ENCODE measurements around the gene DDT.
"Not testable (repeated sequence)": the region's sequence is repeated elsewhere in the genome, so short reads cannot be mapped to it uniquely, and the experiment has no call there.

DDT gene

DNA sequence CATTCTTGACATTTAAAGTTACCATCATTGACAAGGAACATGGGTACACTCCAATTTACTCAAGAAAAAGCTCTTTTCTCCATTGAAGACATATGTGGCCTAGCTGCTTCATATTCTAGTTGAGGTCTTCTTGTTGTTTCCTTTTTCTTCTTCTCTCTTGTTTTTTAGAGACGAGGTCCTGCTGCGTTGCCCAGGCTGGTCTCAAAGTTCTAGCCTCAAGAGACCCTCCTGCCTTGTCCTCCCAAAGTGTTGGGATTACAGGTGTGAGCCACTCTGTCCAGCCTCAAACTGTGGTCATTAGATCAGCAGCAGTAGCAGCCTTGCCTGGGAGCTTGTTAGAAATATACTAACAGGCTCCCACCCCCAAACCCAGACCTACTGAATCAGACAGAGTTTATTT, 18.8 kb upstream of the DDT start:
- H3K27me3 ChIP-seq (replicated peaks in 2 of 5; ENCODE audit: control insufficient read depth in 4 of 5, insufficient read depth in 5 of 5, low read length in 4 of 5); H3K27ac ChIP-seq (ENCODE audit: insufficient read depth in 1 of 2, low read depth in 1 of 2, low read length in 2 of 2, poor library complexity in 1 of 2, severe bottlenecking in 2 of 2); H3K4me3 ChIP-seq (ENCODE audit: control insufficient read depth in 1 of 7, extremely low read depth in 1 of 7, insufficient read depth in 4 of 7, low read depth in 2 of 7, low read length in 6 of 7); DNase-seq; H3K9me3 ChIP-seq (ENCODE audit: control extremely low read depth in 1 of 5, control insufficient read depth in 4 of 5, insufficient read depth in 2 of 5, low read depth in 1 of 5, low read length in 4 of 5); POLR2A ChIA-PET; H3K4me1 ChIP-seq (ENCODE audit: control extremely low read depth in 1 of 4, control insufficient read depth in 4 of 4, insufficient read depth in 4 of 4, low read length in 3 of 4); H3K36me3 ChIP-seq (ENCODE audit: control insufficient read depth in 4 of 4, insufficient read depth in 4 of 4, low read length in 3 of 4): not testable (repeated sequence)
- no CpG with 5 or more reads among the region's 2 CpGs for WGBS (ENCODE audit: insufficient coverage)
- CTCF ChIA-PET: interaction anchor here (1.1 kb wide), 1 partner anchor 180 kb away, joined by 3 read pairs; no protein-coding TSS in a partner anchor

DNA sequence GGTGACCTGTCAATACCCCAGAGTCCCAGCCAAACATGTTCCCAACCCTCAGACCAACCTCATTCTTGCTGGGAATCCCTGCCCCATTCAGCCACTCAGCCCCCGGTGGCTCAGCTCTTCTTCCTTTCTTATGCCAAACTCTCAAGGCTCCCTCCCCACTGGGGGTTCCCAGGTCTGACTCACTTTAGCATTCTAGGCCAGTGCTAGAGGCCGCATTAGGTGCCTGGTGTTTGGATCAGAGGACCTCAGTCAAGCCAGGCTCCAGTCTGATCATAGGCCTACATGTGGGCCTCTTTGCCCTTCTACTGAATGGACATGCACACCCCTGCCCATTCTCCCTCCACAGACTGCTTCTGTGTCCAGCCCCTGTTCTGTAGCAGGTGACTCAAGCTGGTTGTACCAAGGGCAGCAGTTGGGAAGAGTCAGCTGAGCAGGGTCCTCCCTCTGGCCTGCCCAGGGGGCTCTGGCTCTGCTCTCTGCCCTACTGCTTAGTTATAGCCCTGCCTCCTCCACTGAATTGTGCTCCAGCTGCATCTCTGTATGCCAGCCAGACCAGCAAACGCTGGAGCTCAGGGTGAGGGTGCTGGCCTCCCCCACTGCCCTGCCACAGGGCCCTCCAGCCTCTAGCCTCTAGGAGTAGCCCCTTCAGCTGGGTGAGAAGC, 15.5 kb upstream of the DDT start:
- DNase-seq; H3K36me3 ChIP-seq (ENCODE audit: control insufficient read depth in 4 of 4, insufficient read depth in 4 of 4, low read length in 3 of 4); H3K4me3 ChIP-seq (ENCODE audit: control insufficient read depth in 1 of 7, extremely low read depth in 1 of 7, insufficient read depth in 4 of 7, low read depth in 2 of 7, low read length in 6 of 7); H3K4me1 ChIP-seq (ENCODE audit: control extremely low read depth in 1 of 4, control insufficient read depth in 4 of 4, insufficient read depth in 4 of 4, low read length in 3 of 4); POLR2A ChIA-PET; H3K27ac ChIP-seq (ENCODE audit: insufficient read depth in 1 of 2, low read depth in 1 of 2, low read length in 2 of 2, poor library complexity in 1 of 2, severe bottlenecking in 2 of 2); H3K9me3 ChIP-seq (ENCODE audit: control extremely low read depth in 1 of 5, control insufficient read depth in 4 of 5, insufficient read depth in 2 of 5, low read depth in 1 of 5, low read length in 4 of 5); CTCF ChIA-PET; H3K27me3 ChIP-seq (replicated peaks in 2 of 5; ENCODE audit: control insufficient read depth in 4 of 5, insufficient read depth in 5 of 5, low read length in 4 of 5): not testable (repeated sequence)
- WGBS (ENCODE audit: insufficient coverage): 100% methylated on average over 1 of the region's 3 CpGs

DNA sequence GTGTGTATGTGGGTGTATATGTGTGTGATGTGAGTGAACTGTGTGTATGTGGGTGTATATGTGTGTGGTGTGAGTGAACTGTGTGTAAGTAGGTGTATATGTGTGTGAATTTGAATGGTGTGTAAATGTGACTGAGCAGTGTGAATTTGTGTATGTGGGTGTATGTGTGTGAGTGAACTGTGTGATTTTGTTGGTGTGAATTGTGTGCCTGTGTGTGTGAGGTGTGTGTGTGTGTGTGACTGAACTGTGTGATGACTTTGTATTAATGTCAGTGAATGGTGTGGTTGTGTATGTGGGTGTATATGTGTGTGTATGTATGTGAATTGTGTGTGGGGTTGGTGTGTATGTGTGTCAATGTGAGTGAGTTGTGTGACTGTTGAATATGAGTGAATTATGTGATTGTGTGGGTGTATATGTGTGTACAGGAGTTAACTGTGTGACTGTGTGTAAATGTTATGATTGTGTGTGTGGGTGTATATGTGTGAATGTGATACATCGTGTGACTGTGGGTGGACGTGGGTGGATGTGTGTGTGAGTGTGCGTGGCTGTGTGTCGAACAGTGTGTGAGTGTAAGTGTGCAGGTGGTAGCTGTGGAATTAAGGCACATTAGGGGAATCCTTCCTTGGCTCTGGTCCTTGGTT, 12.4 kb upstream of the DDT start:
- H3K36me3 ChIP-seq (ENCODE audit: control insufficient read depth in 4 of 4, insufficient read depth in 4 of 4, low read length in 3 of 4); H3K9me3 ChIP-seq (ENCODE audit: control extremely low read depth in 1 of 5, control insufficient read depth in 4 of 5, insufficient read depth in 2 of 5, low read depth in 1 of 5, low read length in 4 of 5); CTCF ChIA-PET; H3K4me1 ChIP-seq (ENCODE audit: control extremely low read depth in 1 of 4, control insufficient read depth in 4 of 4, insufficient read depth in 4 of 4, low read length in 3 of 4); H3K27me3 ChIP-seq (replicated peaks in 2 of 5; ENCODE audit: control insufficient read depth in 4 of 5, insufficient read depth in 5 of 5, low read length in 4 of 5); H3K4me3 ChIP-seq (ENCODE audit: control insufficient read depth in 1 of 7, extremely low read depth in 1 of 7, insufficient read depth in 4 of 7, low read depth in 2 of 7, low read length in 6 of 7); DNase-seq; H3K27ac ChIP-seq (ENCODE audit: insufficient read depth in 1 of 2, low read depth in 1 of 2, low read length in 2 of 2, poor library complexity in 1 of 2, severe bottlenecking in 2 of 2); POLR2A ChIA-PET: not testable (repeated sequence)
- no CpG with 5 or more reads among the region's 4 CpGs for WGBS (ENCODE audit: insufficient coverage)

DNA sequence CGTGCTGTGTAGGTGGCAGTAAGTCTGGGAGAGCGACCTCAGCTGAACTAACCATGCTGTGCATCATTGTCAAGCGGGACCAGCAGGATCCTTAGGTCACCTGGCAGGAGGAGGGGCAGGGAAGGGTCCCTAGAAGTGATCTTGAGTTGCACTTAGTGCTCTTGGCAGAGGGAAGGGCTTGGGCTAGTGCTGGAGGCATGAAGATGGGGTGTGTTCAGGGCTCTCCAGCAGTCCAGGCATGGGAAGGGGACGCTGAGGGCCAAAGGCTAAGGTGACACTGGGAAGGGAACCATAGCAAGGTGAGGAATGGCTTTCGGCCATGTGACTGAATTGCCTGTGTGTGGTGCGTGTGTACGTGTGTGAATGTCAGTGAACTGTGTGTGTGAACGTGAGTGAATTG, 11.8 kb upstream of the DDT start:
- POLR2A ChIA-PET; H3K27me3 ChIP-seq (replicated peaks in 2 of 5; ENCODE audit: control insufficient read depth in 4 of 5, insufficient read depth in 5 of 5, low read length in 4 of 5); CTCF ChIA-PET; H3K9me3 ChIP-seq (ENCODE audit: control extremely low read depth in 1 of 5, control insufficient read depth in 4 of 5, insufficient read depth in 2 of 5, low read depth in 1 of 5, low read length in 4 of 5); H3K4me1 ChIP-seq (ENCODE audit: control extremely low read depth in 1 of 4, control insufficient read depth in 4 of 4, insufficient read depth in 4 of 4, low read length in 3 of 4); H3K36me3 ChIP-seq (ENCODE audit: control insufficient read depth in 4 of 4, insufficient read depth in 4 of 4, low read length in 3 of 4); H3K27ac ChIP-seq (ENCODE audit: insufficient read depth in 1 of 2, low read depth in 1 of 2, low read length in 2 of 2, poor library complexity in 1 of 2, severe bottlenecking in 2 of 2); H3K4me3 ChIP-seq (ENCODE audit: control insufficient read depth in 1 of 7, extremely low read depth in 1 of 7, insufficient read depth in 4 of 7, low read depth in 2 of 7, low read length in 6 of 7); DNase-seq: not testable (repeated sequence)
- WGBS (ENCODE audit: insufficient coverage): 87% methylated on average over 4 of the region's 8 CpGs

DNA sequence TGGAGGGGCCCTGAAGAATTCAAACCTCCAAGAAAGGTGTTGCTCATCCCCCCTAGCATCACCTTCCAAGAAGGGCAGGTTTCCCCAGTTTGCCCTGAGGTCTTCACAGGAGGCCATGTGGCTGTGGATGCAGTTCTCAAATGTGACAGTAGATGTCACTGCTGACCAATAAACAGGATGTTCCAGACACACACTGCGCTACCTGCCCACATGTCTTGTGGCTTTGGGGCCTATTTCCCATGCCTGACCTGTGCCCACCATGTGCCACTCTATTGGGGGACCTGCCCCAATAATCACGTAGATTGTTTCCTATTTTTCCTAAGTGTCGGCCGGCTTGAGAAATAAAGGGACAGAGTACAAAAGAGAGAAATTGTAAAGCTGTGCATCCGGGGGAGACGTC, 10.2 kb upstream of the DDT start:
- Histone ChIP-seq H3K27ac (ENCODE audit: insufficient read depth in 1 of 2, low read depth in 1 of 2, low read length in 2 of 2, poor library complexity in 1 of 2, severe bottlenecking in 2 of 2) (no peak overlapping the region), H3K27me3 (replicated peaks in 2 of 5; ENCODE audit: control insufficient read depth in 4 of 5, insufficient read depth in 5 of 5, low read length in 4 of 5) (no peaks in the 10 kb centered on the region), H3K9me3 (ENCODE audit: control extremely low read depth in 1 of 5, control insufficient read depth in 4 of 5, insufficient read depth in 2 of 5, low read depth in 1 of 5, low read length in 4 of 5) (no peaks in the 10 kb centered on the region), H3K36me3 (ENCODE audit: control insufficient read depth in 4 of 4, insufficient read depth in 4 of 4, low read length in 3 of 4) (no peaks in the 10 kb centered on the region), H3K4me3 (ENCODE audit: control insufficient read depth in 1 of 7, extremely low read depth in 1 of 7, insufficient read depth in 4 of 7, low read depth in 2 of 7, low read length in 6 of 7) (no peak overlapping the region), H3K4me1 (ENCODE audit: control extremely low read depth in 1 of 4, control insufficient read depth in 4 of 4, insufficient read depth in 4 of 4, low read length in 3 of 4) (no peaks in the 10 kb centered on the region)
- ChIA-PET POLR2A (no interaction called here), CTCF (no interaction called here)
- WGBS (ENCODE audit: insufficient coverage): 67% methylated on average over 3 of the region's 6 CpGs
- peak in 2 of 3 donors; percentile 46 to 50 for DNase-seq

DNA sequence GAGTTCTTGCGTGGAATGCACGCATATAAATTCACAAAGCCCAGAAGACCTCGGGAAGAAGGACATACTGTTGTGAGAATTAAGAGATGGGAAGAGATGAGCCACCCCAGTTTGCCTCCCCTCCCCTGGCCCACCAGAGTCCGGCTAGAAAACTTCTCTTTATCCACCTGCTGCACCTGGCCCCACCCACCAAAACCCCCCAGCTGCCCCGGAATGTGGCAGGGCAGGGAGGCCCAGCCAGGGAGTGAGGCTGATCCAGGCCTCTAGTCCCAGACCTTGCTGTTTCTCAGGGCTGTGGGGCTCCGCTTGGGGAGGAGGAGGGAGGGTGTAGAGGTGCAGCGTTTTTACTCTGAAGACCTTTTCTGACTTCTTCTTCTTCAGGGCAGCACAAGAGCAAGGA, 6.3 kb upstream of the DDT start:
- H3K4me1 ChIP-seq (ENCODE audit: control extremely low read depth in 1 of 4, control insufficient read depth in 4 of 4, insufficient read depth in 4 of 4, low read length in 3 of 4); DNase-seq; POLR2A ChIA-PET; H3K36me3 ChIP-seq (ENCODE audit: control insufficient read depth in 4 of 4, insufficient read depth in 4 of 4, low read length in 3 of 4); CTCF ChIA-PET; H3K27me3 ChIP-seq (replicated peaks in 2 of 5; ENCODE audit: control insufficient read depth in 4 of 5, insufficient read depth in 5 of 5, low read length in 4 of 5); H3K9me3 ChIP-seq (ENCODE audit: control extremely low read depth in 1 of 5, control insufficient read depth in 4 of 5, insufficient read depth in 2 of 5, low read depth in 1 of 5, low read length in 4 of 5); H3K4me3 ChIP-seq (ENCODE audit: control insufficient read depth in 1 of 7, extremely low read depth in 1 of 7, insufficient read depth in 4 of 7, low read depth in 2 of 7, low read length in 6 of 7); H3K27ac ChIP-seq (ENCODE audit: insufficient read depth in 1 of 2, low read depth in 1 of 2, low read length in 2 of 2, poor library complexity in 1 of 2, severe bottlenecking in 2 of 2): not testable (repeated sequence)
- no CpG with 5 or more reads among the region's 7 CpGs for WGBS (ENCODE audit: insufficient coverage)

DNA sequence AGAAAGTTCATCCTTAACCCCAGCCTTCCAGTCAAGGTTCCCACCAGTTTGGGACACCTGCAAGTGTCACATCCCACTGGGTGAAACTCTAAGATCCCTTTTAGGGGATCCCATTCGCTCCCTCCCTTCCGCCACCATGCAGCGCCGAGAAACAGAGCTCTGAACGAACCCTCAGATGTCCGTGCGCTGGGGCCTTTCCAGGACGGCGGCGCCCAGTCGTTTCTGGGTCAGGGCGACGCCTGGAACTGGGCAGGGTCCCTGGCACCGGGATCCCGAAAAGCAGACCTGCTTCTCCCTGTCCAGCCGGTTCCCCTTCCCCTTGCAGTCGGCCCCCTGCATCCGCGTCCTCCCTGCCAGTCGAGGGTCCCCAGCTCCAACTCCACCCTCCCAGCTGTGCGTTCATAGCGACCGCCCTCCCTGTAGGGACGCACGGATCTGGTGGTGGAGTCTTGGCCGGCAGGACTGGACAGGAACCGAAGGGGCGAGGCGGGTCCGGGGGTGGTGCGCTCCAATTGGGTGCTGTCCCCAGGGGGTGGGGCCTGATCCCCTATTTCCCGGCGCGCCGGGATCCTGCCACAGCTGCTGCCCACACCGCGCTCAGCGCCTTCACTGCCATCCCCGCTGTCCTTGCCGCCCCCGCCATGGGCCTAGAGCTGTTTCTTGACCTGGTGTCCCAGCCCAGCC, 5.5 kb upstream of the DDT start, which contains the start of gene GSTT2:
Gene GSTT2, plus strand, starts transcription at position 578 of the 684 bp plus-strand sequence.
- H3K4me1 ChIP-seq (ENCODE audit: control extremely low read depth in 1 of 4, control insufficient read depth in 4 of 4, insufficient read depth in 4 of 4, low read length in 3 of 4); H3K36me3 ChIP-seq (ENCODE audit: control insufficient read depth in 4 of 4, insufficient read depth in 4 of 4, low read length in 3 of 4); H3K27ac ChIP-seq (ENCODE audit: insufficient read depth in 1 of 2, low read depth in 1 of 2, low read length in 2 of 2, poor library complexity in 1 of 2, severe bottlenecking in 2 of 2); POLR2A ChIA-PET; DNase-seq; H3K4me3 ChIP-seq (ENCODE audit: control insufficient read depth in 1 of 7, extremely low read depth in 1 of 7, insufficient read depth in 4 of 7, low read depth in 2 of 7, low read length in 6 of 7); H3K27me3 ChIP-seq (replicated peaks in 2 of 5; ENCODE audit: control insufficient read depth in 4 of 5, insufficient read depth in 5 of 5, low read length in 4 of 5); H3K9me3 ChIP-seq (ENCODE audit: control extremely low read depth in 1 of 5, control insufficient read depth in 4 of 5, insufficient read depth in 2 of 5, low read depth in 1 of 5, low read length in 4 of 5); CTCF ChIA-PET: not testable (repeated sequence)
- WGBS (ENCODE audit: insufficient coverage): no CpG with 5 or more reads among the region's 41 CpGs
